GM19239 (cell line): ENCODE results near the gene TACSTD2.
A peak's percentile ranks its signal among the peaks of the same experiment; 100 is the strongest.
"Not testable (repeated sequence)": the region's sequence is repeated elsewhere in the genome, so short reads cannot be mapped to it uniquely, and the experiment has no call there.

ENCODE experiments used
- DNase-seq: peaks from one replicate; pipeline ENCODE4 v3.0.0; 2011; ENCODE audit warnings: low spot score; ENCODE audit not compliant: insufficient read length
- FAIRE-seq: peaks from 2 replicates; lab custom pipeline; 2011; peaks lifted over from hg19 to GRCh38; lab: Jason Lieb, UNC

TACSTD2 gene

DNA sequence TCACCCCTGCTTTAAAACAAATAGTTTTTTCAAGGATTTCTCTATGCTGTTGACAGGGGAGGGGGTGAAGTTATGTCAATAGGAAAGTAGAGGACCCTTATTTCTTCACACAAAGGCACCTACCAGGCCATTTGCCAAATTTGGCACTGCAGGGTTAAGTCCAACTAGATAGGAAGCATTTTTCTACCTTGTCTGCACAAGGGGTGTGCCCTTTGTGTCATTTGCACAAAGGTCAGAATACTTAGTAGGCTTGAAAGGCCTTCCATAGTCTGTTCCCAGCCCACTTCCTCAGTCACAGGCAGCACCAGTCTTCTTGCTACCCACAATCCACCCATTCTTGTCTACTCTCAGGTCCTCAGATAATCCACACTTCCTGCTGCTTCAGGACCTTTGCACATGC is 7.0 kb downstream of the TACSTD2 start:
- FAIRE-seq (no peak), DNase-seq (no peak)

DNA sequence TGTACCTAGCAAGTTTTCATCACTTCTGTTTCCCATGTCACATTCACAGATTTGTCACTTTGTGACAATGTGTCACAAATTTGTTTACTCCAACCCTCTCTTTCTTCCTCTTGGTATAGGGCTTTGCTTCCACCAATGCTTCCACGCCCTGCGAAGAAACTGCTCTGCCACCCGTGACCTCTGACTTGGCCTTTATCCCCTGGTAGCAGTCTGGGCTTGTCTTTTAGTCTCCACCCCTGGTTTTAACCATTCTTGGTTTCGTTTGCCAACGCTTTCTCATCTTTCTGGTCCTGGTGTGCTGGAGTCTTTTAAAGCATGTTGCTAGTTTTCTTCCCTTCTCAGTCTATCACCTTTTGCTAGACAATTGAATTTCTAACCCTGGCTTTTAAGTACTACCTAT is 8.1 kb downstream of the TACSTD2 start:
- no peak for DNase-seq
- FAIRE-seq: no peak

DNA sequence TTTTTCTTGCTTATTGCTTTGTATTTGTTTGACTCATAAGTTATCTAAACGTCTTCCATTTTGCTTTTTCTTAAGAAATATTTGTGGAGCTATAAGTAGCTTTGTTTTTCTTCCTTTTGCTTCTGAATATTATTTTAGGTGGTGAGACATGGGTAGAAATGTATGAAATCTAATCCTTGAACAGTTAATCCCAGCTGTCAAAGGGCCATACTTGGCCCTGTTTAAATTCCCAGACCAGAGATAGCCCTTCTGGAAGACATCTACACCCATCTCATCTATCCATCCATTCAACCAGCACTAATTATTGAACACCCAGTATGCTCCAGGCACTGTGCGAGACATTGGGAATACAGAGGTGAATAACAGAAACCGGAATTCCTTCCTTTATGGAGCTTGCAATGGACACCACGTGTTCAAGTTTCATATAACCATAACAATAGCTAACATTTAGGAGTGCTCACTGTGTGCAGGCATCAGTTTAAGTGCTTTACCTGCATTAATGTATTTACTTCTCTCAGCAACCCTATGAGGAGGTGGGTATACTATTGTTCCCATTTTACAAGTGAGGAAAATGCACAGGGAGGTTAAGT is 8.7 kb downstream of the TACSTD2 start:
- FAIRE-seq (no peak), DNase-seq (no peak)

DNA sequence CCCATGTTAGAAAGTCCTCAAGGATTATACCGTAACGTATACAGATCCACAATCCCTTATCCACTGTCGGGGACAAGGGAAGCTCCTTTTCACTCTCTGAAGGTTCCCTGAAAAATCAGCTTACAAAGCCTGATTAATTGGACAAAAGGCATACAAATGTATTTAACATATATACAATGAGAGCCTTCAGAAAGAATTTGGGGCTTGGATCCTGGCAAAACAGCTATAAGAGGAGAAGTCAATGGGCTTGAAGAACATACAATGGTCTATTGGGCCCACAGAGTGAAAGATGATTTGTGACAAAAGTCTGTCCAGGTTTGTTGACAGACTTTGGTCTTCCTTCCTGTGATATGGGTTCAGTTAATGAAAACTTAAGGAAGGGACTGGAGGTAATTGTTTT is 10.7 kb downstream of the TACSTD2 start:
- FAIRE-seq (no peak), DNase-seq (no peak)

DNA sequence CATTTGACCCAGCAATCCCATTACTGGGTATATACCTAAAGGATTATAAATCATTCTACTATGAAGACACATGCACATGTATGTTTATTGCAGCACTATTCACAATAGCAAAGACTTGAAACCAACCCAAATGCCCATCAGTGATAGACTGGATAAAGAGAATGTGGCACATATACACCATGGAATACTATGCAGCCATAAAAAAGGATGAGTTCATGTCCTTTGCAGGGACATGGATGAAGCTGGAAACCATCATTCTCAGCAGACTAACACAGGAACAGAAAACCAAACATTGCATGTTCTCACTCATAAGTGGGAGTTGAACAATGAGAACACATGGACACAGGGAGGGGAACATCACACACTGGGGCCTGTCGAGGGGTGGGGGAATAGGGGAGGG is 13.3 kb downstream of the TACSTD2 start:
- FAIRE-seq, DNase-seq: not testable (repeated sequence)

DNA sequence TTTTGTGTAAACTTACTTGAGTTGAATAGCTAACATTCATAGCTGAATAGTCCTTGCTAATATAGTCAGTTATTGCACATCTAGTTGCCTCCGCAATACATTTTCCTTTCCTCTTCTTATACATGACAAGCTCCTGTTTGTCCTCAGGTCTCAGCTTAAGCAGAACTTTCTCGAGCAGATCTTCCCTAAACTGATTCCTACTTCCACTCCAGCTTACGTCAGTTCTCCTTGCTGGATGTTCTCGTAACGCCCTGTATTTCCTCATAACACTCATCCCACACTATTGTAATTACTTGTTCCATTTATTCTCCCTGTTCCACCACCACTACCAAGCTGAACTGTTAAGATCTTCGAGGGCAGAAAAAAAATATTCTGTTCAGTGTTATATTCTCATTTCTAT is 15.4 kb downstream of the TACSTD2 start:
- FAIRE-seq (no peak), DNase-seq (no peak)

DNA sequence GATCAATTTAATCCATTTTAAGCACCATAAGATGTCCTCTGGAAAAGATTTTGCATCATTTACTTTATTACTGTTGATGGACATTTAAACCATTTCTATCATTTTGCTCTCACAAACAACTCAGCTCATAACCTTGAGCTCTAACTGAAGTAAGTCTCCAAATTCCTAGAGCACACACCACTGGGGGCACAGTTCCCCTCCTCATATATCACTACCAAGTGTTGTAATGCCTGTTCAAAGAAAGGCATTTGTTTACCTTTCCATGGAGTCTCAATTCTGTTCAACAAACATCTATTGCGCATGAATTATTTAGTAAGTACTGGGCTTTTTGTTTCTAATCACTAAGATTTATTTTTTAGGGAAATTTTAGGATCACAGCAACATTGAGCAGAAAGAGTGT is 21.7 kb downstream of the TACSTD2 start:
- FAIRE-seq (no peak), DNase-seq (no peak)

DNA sequence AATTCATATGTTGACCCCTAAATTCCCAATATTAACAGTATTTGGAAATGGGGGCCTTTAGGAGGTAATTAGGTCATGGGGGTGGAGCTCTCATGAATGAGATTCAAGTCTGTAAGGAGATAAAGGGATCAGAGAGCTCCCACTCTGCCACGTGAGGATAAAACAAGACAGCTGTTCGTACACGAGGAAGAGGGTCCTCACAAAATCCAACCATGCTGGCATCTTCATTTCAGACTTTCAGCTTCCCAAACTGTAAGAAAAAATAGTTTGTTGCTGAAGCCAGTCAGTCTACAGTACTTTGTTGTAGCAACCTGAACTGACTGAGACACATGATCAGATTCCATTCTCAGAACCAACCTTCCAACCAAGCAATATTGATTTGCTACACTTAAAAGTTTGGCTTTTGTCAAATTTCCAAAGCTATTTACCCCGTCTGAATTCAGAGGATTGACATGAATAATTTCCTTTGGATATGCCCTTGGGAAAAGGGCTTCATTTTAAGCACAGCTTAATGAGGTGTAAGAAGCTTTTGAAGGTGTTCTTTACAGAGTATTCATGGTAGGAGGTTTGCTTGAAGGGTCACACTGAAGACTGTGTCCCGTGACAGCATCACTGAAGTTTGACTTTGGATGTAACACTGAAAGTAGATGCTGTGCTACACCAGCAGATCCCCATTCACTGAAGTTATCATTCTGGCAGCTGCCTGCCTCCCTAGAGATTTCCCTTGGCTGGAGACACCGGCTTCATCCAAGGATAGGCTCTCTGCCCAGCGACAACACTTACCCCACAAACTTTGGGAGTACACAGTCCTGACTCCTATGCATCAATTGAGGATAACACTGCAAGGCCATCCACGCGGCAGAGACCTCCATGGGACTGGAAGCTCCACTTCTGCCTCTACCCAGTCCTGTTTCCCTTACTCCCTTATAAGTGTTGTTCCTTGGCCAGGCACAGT is 25.6 kb downstream of the TACSTD2 start:
- DNase-seq (no peak), FAIRE-seq (no peak)

DNA sequence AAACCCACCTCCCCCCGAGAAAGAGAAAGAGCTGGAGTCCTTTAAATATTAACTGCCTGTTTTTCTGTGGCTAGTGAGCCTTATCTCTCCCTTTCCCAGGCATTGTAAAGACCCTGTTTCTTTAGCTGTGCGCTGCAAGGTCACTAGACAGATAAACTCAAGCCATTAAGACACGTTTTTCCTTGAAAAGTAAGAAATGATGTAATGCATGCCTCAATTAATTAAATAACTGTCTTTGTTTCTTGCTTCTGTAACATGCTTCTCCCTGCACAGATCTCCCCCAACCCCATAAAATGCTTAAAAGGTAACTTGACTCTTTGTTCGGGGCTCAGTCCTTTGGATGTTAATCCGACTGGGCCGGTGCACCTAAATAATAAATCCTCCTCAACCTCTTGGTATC is 27.8 kb downstream of the TACSTD2 start:
- DNase-seq, FAIRE-seq: not testable (repeated sequence)

DNA sequence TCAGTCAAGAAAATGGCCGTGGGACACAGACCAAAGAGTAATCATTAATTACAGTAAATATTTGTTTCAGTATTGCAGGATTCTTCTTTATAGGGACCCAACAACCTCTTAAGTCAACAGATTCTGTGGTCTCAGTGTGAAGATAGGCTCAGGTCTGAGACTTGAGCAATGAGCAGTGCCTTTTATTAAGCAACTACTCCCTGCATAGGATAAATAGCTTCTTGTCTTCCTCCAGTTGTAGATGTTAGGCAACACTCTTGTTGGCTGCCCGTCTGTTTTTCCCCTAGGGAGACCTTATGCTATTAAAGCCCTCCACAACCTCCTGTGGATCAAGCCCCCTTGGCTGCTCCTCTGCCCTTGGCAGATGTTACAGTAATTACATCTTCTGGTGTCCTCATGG is 28.7 kb downstream of the TACSTD2 start:
- FAIRE-seq (no peak), DNase-seq (no peak)

DNA sequence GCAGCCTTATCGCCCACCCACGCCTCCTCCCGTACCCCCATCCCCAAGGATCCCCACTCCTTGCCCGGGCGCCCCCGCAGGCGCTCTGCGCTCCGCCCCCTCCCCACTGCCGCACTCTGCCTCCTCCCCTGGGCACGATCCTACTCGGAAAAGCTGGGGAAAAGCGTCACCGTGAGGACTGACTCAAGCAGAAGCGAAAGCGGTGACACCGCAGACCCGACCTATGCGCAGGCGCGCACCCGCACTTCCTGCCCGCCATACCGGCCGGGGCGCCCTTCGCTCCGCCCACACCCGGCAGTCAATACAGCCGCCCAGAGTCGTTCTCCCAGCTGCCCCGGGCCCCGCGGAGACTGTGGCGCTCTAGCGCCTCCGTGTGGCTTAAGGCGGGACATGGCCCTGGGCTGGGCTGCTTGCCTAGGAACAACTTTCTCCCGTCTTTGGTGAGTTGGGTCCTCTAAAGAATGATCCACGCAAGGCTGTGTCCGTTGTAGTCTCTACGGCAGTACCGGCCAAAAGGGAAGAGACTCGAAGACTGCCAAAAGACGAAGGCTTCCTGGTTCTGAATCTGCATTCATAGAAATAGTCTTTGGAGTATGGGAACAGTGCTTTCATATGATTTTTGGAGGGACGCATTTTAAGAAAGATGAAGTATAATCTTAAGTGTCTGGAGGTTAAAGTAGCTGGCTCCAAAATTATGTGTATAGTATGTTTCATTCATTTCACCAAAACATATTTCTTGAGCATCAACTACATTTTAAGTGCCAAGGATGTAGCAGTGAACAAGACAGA is 30.3 kb downstream of the TACSTD2 start, which contains the start of gene OMA1:
Gene OMA1 (minus strand): TSS at position 207 of the 789 bp plus-strand sequence. CDS start 7,432 bp downstream, outside the sequence.
- DNase-seq (peak; percentile 87), FAIRE-seq (peak; percentile 95)

DNA sequence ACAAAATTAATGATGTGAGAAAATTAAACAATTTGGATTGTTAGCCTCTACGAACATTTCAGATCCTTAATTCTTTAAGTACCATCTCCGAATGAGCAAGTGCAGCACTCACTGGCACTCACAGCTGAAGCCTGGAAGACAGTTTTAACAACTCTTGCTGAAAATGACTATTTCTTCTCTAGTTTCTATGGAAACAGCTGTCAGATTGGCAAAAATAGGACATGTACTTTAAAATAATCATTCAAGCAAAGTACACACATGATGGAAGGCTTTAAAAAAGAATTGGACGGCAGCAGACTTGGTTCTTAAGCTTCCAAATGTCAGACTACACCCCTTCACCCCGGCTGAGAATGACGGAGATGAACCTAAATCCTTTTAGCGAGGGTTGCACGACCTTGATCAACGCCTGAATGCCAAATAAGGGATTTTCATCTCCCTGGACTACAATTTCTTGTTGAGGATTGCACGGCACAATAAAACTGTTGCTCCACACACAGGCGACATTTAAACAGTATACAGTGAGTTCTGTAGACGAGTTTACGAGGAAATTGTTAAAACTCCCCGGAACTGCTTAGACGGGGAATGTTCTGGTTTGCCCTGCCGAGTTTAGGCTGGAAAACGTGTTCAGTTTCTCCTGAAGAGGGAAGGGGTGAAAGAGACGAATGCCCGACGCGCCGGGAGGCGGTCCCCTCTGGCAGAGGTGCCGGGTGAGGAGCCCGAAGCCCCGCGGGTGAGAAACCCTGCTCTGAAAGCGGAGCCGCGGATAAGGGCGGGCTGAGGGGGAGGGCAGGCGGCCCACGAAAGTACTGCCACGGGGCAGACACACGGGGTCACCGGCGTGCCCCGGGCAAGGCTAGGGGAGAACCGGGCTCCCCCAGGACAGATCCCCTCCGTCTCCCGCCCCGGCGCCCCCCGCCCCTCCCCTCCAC is 31.2 kb downstream of the TACSTD2 start:
- DNase-seq: peak; percentile 10
- peak; percentile 78 for FAIRE-seq

DNA sequence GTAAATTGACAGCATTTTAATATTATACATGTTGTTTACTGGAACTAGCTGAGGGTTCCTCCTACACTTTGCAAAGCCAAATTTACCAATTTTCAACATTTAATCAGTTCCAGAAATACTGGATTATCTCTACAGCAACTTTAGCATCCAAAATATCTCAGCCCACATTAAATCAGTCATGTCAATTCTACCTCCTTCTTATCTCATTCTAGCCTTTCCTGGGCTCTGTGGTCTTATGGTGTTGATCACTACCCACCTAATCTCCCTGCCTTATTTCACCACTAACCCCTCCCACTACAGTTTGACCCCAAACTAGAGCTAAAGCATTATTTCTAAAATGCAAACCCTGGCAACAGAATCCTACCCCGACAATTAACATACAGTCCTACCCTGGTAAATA is 33.8 kb downstream of the TACSTD2 start:
- DNase-seq (no peak), FAIRE-seq (no peak)

DNA sequence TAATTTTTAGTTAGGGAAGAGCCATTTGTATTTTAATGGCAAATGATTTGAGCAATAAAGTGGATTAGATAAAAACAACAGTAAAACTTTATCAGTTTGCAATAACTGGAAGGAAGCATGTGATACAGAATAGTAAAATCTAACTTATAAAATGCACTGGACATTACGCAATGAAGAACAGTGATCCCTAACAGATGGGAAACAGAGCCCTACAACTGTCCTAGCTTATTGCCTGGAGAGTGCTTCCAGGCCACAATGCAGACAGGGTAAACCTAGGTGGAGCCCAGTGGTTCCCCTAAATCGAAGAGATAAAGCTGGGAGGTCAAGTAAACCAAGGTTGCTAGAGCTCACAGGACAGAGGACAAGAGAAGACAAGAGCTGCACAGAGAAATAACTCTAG is 37.5 kb downstream of the TACSTD2 start:
- DNase-seq: no peak
- no peak for FAIRE-seq

DNA sequence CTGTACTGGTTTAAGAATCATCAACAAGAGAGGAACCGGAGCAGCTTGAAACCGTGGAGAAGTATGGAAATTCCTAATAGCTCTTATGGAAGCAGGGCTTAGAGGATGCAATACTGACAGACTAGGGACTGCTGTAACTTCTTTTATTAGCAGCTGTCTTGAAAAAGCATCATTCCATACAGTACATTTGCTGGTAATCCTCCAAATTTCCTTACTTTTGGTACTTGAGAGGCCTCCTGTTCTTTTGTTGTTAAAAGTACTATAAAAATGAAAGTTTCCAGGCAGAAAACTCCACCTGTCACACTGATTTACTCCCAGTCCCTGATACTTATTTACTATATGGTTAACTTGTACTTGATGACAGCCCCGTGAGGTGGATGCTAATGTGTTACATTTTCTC is 38.2 kb downstream of the TACSTD2 start:
- FAIRE-seq (no peak), DNase-seq (no peak)

DNA sequence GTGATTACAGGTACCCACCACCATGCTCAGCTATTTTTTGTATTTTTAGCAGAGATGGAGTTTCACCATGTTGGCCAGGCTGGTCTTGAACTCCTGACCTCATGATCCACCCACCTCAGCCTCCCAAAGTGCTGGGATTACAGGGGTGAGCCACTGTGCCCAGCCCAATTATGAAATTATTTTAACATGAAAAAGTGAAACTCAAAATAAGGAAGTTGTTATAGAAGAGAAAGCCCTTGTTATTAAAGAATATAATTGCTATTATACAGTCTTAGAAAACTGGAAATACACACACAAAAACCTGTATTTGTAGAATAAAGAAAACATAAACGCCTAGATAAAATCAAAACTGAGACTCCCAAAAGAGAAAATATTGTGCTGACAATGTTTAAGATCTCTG is 45.2 kb downstream of the TACSTD2 start:
- DNase-seq, FAIRE-seq: not testable (repeated sequence)

DNA sequence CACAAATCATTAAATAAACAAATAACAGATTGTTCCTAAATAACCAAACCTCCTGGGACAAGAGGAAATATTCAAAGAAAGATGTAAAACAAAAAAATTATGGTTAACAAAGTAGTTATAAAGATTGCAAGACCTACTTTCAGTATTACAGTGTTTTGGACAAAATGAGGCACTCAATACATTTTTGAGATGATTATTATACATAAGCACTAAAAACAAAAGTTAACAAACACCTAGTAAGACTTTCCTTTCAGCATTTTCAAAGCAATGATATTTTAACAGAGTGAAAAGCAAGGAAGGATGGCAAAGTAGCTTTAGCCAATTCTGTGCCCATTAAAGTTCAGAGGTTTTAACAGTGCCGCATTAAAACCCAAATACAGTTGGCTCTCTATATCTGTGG is 47.8 kb downstream of the TACSTD2 start:
- FAIRE-seq: no peak
- DNase-seq: no peak

DNA sequence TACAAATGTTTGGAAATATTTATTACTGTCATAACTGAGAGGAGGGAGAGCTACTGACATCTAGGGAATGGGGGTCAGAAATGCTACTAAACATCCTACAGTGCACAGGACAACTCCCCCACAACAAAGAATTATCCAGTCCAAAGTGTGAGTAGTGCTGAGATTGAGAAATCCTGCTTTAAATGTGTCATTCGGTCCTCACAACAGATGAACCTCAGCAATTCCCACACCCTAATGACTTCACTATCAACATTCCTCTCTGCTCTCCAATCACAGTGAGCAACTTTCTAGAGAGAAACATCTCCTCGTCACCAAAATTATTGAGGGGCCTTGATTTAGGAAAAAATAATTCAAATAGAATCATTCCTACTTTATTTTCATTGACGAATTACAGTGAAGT is 48.5 kb downstream of the TACSTD2 start:
- DNase-seq (no peak), FAIRE-seq (no peak)
